PC-3 (cell line): ENCODE data around the gene PGA5. TPM values are rescaled to one million over a fixed set of nuclear protein-coding genes. Genes with fewer than 3 reads are reported as not detected.
"Not testable (repeated sequence)": the region's sequence is repeated elsewhere in the genome, so short reads cannot be mapped to it uniquely, and the experiment has no call there.

ENCODE experiments used
- ATAC-seq: fragments of 200-7000 bp; cut with Tn5 transposase; 2 replicates; pipeline ENCODE4 v1.9.1; 2020; ENCODE audit warnings: mild to moderate bottlenecking, moderate library complexity
- BruUV-seq: library from RNA; stranded (reverse); fragments of 400-500 nt; replicated peaks from 2 replicates; lab custom pipeline; 2021; lab: Mats Ljungman, UMichigan
- CTCF ChIA-PET: fragments of 300-600 bp; sonication (Branson Sonifier 250); formaldehyde crosslinking; loops from one replicate; lab custom pipeline; 2022; ENCODE audit warnings: antibody characterized with exemption; lab: Charles Lee
- POLR2A ChIA-PET: fragments of 300-600 bp; sonication (Branson Sonifier 250); formaldehyde crosslinking; loops from one replicate; lab custom pipeline; 2022; ENCODE audit warnings: antibody characterized with exemption; ENCODE audit not compliant: unreplicated experiment; lab: Charles Lee
- DNase-seq: peaks from one replicate; pipeline ENCODE4 v3.0.0-alpha.2; 2015
- H2AFZ ChIP-seq: fragments of 300-600 bp; sonication (generic); 2 replicates; pipeline ENCODE4 v1.6.0; 2016; ENCODE audit warnings: antibody characterized with exemption, low read length
- H3F3A ChIP-seq: fragments of 300-600 bp; sonication (generic); one replicate; pipeline ENCODE4 v1.6.0; 2017; ENCODE audit warnings: antibody characterized with exemption, low read length, control low read depth, mild to moderate bottlenecking; ENCODE audit not compliant: unreplicated experiment
- H3K27ac ChIP-seq: fragments of 300-600 bp; sonication (generic); 2 replicates; pipeline ENCODE4 v1.5.1; 2016; ENCODE audit warnings: mild to moderate bottlenecking, low read length
- H3K27me3 ChIP-seq: fragments of 300-600 bp; sonication (generic); 2 replicates; pipeline ENCODE4 v1.6.1; 2016; ENCODE audit warnings: low read length, mixed read lengths
- H3K36me3 ChIP-seq: fragments of 300-600 bp; sonication (generic); 2 replicates; pipeline ENCODE4 v1.6.1; 2016; ENCODE audit warnings: low read depth, mixed run types, low read length, mixed read lengths
- H3K4me1 ChIP-seq: fragments of 300-600 bp; sonication (generic); 2 replicates; pipeline ENCODE4 v1.5.1; 2016; ENCODE audit warnings: low read length; ENCODE audit not compliant: insufficient read depth
- H3K4me2 ChIP-seq: fragments of 300-600 bp; sonication (generic); 2 replicates; pipeline ENCODE4 v1.6.0; 2016; ENCODE audit warnings: low read length
- H3K4me3 ChIP-seq: fragments of 300-600 bp; sonication (generic); 2 replicates; pipeline ENCODE4 v1.5.1; 2016; ENCODE audit warnings: mild to moderate bottlenecking, low read length, mixed read lengths
- H3K79me2 ChIP-seq: fragments of 300-600 bp; sonication (generic); 2 replicates; pipeline ENCODE4 v1.6.1; 2017; ENCODE audit warnings: low read length, mixed read lengths
- H3K9ac ChIP-seq: fragments of 300-600 bp; sonication (generic); 2 replicates; pipeline ENCODE4 v1.6.0; 2016; ENCODE audit warnings: mild to moderate bottlenecking, low read length
- H3K9me2 ChIP-seq: fragments of 300-600 bp; sonication (generic); replicated peaks from 2 replicates; pipeline ENCODE4 v1.6.1; 2016; ENCODE audit warnings: mixed run types, low read length, mixed read lengths
- H3K9me3 ChIP-seq: fragments of 300-600 bp; sonication (generic); 2 replicates; pipeline ENCODE4 v1.6.1; 2016; ENCODE audit warnings: low read length, mixed read lengths
- H4K20me1 ChIP-seq: fragments of 300-600 bp; sonication (generic); 2 replicates; pipeline ENCODE4 v1.6.1; 2016; ENCODE audit warnings: low read length, mixed read lengths
- intact Hi-C: fragments of 100-400 bp; cut with micrococcal nuclease; formaldehyde crosslinking; loops from 2 replicates; pipeline ENCODE4 v1.9.0; 2023
- total RNA-seq: library from RNA; depleted of rRNA; stranded (reverse); fragments of >200 nt; gene quantifications from 2 replicates; pipeline ENCODE4 v1.2.3, GENCODE V29; 2014

The PGA5 gene
- total RNA-seq, 1 experiment from 2014 or later = not detected

- POLR2A ChIA-PET, BruUV-seq, intact Hi-C loops, H3K79me2 ChIP-seq, DNase-seq, H3K4me2 ChIP-seq, H2AFZ ChIP-seq, H3K9me3 ChIP-seq, H3K36me3 ChIP-seq, H3K9me2 ChIP-seq, H3K27me3 ChIP-seq, H3K27ac ChIP-seq, H4K20me1 ChIP-seq, CTCF ChIA-PET, H3K4me1 ChIP-seq, H3K9ac ChIP-seq, ATAC-seq, H3K4me3 ChIP-seq, H3F3A ChIP-seq: not testable (repeated sequence)
Measured at GRCh38 chr11:61218306-61218705, 22.7 kb upstream of the PGA5 start.

DNA sequence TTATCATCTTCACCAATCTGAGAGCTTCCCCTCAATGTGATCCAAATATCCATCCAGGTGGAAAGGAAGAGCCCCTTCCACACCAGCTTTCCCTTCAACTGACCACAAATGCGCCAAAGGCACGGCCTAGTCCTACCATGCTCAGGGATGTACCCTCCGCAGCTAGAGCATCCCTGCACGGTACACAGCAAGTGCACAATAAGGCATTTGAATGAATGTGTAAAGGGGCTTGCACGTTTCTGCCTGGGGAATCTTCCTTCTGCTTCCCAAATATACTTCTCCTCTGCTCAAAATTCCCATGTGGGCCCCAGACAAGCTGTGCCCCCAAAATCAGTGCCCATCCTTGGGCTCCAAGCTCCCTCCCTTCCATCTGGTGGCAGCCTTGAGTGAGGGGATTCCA lies 22.0 kb upstream of the PGA5 start:
- CTCF ChIA-PET, intact Hi-C loops, DNase-seq, H3K4me1 ChIP-seq, H3K27ac ChIP-seq, H3K9ac ChIP-seq, H3K4me3 ChIP-seq, H2AFZ ChIP-seq, H3K27me3 ChIP-seq, H3F3A ChIP-seq, BruUV-seq, H3K4me2 ChIP-seq, H3K9me2 ChIP-seq, H4K20me1 ChIP-seq, H3K9me3 ChIP-seq, H3K79me2 ChIP-seq, ATAC-seq, POLR2A ChIA-PET, H3K36me3 ChIP-seq: not testable (repeated sequence)

- H2AFZ ChIP-seq, CTCF ChIA-PET, DNase-seq, H3K79me2 ChIP-seq, H3K4me1 ChIP-seq, H3K9me2 ChIP-seq, H3F3A ChIP-seq, ATAC-seq, H3K9ac ChIP-seq, H3K4me3 ChIP-seq, H3K27me3 ChIP-seq, H3K4me2 ChIP-seq, intact Hi-C loops, BruUV-seq, H3K36me3 ChIP-seq, H3K27ac ChIP-seq, POLR2A ChIA-PET, H3K9me3 ChIP-seq, H4K20me1 ChIP-seq: not testable (repeated sequence)
Measured at GRCh38 chr11:61222047-61222446, 18.9 kb upstream of the PGA5 start, which contains the start of gene PGA4. Gene PGA4 (plus strand): TSS chr11:61222347. CDS start chr11:61222401, 54 bp downstream.

DNA sequence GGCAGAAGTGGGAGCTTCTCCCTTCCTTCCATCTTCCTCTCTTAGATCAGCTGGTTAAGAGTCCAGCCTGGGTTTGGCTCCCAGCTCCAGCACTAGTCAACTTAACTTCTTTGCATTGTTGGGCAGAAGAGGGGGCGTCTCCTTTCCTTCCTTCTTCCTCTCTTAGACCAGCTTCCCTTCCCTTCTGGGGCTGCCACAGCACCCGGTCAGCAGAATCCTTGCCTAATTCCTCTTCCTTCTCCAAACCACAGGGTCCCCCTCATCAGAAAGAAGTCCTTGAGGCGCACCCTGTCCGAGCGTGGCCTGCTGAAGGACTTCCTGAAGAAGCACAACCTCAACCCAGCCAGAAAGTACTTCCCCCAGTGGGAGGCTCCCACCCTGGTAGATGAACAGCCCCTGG lies 18.3 kb upstream of the PGA5 start:
- H3K4me2 ChIP-seq, H3K9me2 ChIP-seq, H3K4me3 ChIP-seq, CTCF ChIA-PET, BruUV-seq, H3K4me1 ChIP-seq, H4K20me1 ChIP-seq, POLR2A ChIA-PET, H3K27me3 ChIP-seq, H3K9me3 ChIP-seq, ATAC-seq, DNase-seq, intact Hi-C loops, H3K9ac ChIP-seq, H3K79me2 ChIP-seq, H2AFZ ChIP-seq, H3K27ac ChIP-seq, H3K36me3 ChIP-seq, H3F3A ChIP-seq: not testable (repeated sequence)

DNA sequence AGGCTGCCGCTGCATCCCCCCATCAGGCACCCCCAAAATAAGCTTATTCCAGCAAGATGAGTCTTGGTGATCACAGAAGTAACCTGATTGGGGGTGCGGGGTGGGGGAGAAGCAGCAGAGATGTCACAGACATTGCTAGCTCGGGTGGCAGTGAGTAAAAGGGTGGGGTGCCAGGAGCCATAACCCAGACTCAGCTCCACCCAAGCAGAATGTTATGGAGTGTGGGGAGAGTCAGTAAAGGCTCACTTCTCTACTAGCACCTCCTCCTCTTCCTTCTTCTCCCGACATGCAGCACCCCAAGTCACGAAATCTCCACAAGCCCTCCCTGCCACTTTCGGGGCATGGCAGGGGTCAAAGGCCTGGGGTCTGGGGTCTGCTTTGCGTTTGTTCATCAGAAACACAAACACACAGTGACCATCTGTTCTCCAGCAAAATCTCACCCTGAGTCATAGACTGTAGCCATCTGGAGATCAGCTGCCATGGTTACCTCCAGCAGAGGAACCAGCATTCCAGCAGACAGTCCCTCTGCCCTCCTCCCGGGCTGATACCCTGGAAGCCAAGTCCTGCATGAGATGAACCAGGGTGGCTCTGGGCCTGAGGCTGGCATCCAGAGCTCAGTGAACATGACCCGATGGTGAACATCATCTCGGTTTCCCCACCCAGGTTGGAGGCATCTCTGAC lies 14.4 kb upstream of the PGA5 start:
- H4K20me1 ChIP-seq, CTCF ChIA-PET, H3K27ac ChIP-seq, H3K79me2 ChIP-seq, DNase-seq, H3K9me3 ChIP-seq, H3K9ac ChIP-seq, H3K4me1 ChIP-seq, H3F3A ChIP-seq, H2AFZ ChIP-seq, H3K36me3 ChIP-seq, H3K4me2 ChIP-seq, H3K9me2 ChIP-seq, H3K27me3 ChIP-seq, ATAC-seq, H3K4me3 ChIP-seq, POLR2A ChIA-PET, intact Hi-C loops, BruUV-seq: not testable (repeated sequence)

DNA sequence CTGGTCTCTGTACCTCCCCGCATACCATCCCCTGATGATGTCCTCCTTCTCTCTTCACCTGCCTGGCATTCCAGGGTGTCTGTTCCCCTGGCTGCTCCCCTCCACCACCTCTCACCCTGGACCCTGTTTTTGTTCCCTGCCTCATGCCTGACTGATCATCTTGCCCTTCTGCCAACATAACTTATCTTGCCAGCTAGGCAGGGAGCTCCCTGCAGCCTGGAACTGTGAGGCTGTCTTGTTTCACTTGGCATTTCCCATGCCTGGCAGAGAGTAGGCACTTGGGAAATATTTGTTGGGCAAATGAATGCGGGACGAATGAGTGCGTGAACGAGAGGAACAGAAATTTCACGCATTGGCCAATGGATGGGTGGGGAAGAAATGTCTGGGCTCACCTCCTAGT lies 11.5 kb upstream of the PGA5 start:
- not testable (repeated sequence) for H3K4me2 ChIP-seq

GRCh38 chr11:61231033-61231432 lies 9.9 kb upstream of the PGA5 start:
- intact Hi-C loops, H2AFZ ChIP-seq, H3K9me3 ChIP-seq, H4K20me1 ChIP-seq, ATAC-seq, H3K79me2 ChIP-seq, H3K9ac ChIP-seq, H3K27me3 ChIP-seq, CTCF ChIA-PET, H3K36me3 ChIP-seq, BruUV-seq, H3K4me3 ChIP-seq, H3F3A ChIP-seq, H3K27ac ChIP-seq, H3K4me2 ChIP-seq, H3K9me2 ChIP-seq, POLR2A ChIA-PET, H3K4me1 ChIP-seq, DNase-seq: not testable (repeated sequence)

More for the DNA sequence above, 11.5 kb upstream of the PGA5 start:
- BruUV-seq, CTCF ChIA-PET, H3F3A ChIP-seq, H2AFZ ChIP-seq, H3K4me1 ChIP-seq, DNase-seq, H4K20me1 ChIP-seq, POLR2A ChIA-PET, H3K27me3 ChIP-seq, H3K36me3 ChIP-seq, H3K9me3 ChIP-seq, H3K9ac ChIP-seq, H3K27ac ChIP-seq, intact Hi-C loops, ATAC-seq, H3K79me2 ChIP-seq, H3K4me3 ChIP-seq, H3K9me2 ChIP-seq: not testable (repeated sequence)
